Fibroblast of gingiva (primary cell): ENCODE data around the gene HDAC4.

Experiments used
- DNase-seq: peaks from one replicate; pipeline ENCODE4 v3.0.0-alpha.2; 2011; ENCODE audit warnings: low read depth

Gene HDAC4

GRCh38 chr2:239383759-239384156 lies 17.1 kb downstream of the HDAC4 start:
- DNase-seq, result no peak

GRCh38 chr2:239383036-239383758 lies 17.6 kb downstream of the HDAC4 start:
- DNase-seq, result no peak

- no peak for DNase-seq
Observed at GRCh38 chr2:239382384-239382880, 18.4 kb downstream of the HDAC4 start.

GRCh38 chr2:239381709-239382134 lies 19.1 kb downstream of the HDAC4 start:
- DNase-seq, result no peak

GRCh38 chr2:239380831-239381708 lies 19.8 kb downstream of the HDAC4 start:
- DNase-seq, result no peak

GRCh38 chr2:239379641-239380170 lies 21.1 kb downstream of the HDAC4 start:
- DNase-seq, result no peak

GRCh38 chr2:239378918-239379640 lies 21.7 kb downstream of the HDAC4 start:
- no peak for DNase-seq

GRCh38 chr2:239378021-239378917 lies 22.6 kb downstream of the HDAC4 start:
- no peak for DNase-seq

GRCh38 chr2:239377591-239377990 lies 23.2 kb downstream of the HDAC4 start:
- no peak for DNase-seq

GRCh38 chr2:239376942-239377531 lies 23.8 kb downstream of the HDAC4 start:
- DNase-seq, result no peak

- DNase-seq, result no peak
Observed at GRCh38 chr2:239376351-239376750, 24.5 kb downstream of the HDAC4 start.

GRCh38 chr2:239375278-239376061 lies 25.4 kb downstream of the HDAC4 start:
- DNase-seq, result no peak

- DNase-seq, result no peak
Observed at GRCh38 chr2:239374896-239375277, 25.9 kb downstream of the HDAC4 start.

GRCh38 chr2:239372835-239373234 lies 28.0 kb downstream of the HDAC4 start:
- no peak for DNase-seq

- DNase-seq, result no peak
Observed at GRCh38 chr2:239371726-239372686, 28.8 kb downstream of the HDAC4 start.

- no peak for DNase-seq
Observed at GRCh38 chr2:239370876-239371725, 29.7 kb downstream of the HDAC4 start.

GRCh38 chr2:239370403-239370802 lies 30.4 kb downstream of the HDAC4 start:
- no peak for DNase-seq
